ENCODE results near the gene TPCN1.

The TPCN1 gene

GRCh38 chr12:113241191-113242025 is 20.1 kb downstream of the TPCN1 start:
- peak; percentile 91 for DNase-seq (ENCODE audit: low read depth)

GRCh38 chr12:113242026-113242418 is 20.8 kb downstream of the TPCN1 start:
- no peak for DNase-seq (ENCODE audit: low read depth)

- DNase-seq (ENCODE audit: low read depth), result no peak
Observed at GRCh38 chr12:113242560-113242959, 21.3 kb downstream of the TPCN1 start.

- peak; percentile 59 for DNase-seq (ENCODE audit: low read depth)
Observed at GRCh38 chr12:113244047-113244460, 22.8 kb downstream of the TPCN1 start.

DNA sequence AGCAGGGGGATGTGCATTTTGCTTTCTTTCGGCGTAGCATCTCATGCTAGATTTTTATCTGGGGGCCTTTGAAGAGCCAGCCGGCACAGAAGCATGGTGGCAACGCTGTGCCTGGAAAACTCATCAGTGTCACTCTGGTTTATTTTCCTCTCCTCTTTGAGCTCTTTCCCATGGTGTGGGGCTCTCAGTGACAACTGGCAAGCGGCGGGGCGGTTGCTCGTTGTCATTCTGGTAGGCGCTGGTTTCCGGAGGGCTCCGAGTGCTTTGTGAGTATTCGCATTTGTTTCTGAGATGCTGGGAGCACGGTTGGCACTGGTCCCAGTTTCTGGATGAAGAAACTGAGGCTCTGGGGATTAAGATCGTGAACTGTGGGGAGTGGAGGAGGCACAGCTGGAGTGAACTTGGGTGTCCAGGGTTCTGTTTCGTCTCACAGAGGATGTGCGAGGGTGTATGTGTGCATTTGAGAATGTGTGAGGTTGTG is 23.3 kb downstream of the TPCN1 start:
- no peak for DNase-seq (ENCODE audit: low read depth)

DNA sequence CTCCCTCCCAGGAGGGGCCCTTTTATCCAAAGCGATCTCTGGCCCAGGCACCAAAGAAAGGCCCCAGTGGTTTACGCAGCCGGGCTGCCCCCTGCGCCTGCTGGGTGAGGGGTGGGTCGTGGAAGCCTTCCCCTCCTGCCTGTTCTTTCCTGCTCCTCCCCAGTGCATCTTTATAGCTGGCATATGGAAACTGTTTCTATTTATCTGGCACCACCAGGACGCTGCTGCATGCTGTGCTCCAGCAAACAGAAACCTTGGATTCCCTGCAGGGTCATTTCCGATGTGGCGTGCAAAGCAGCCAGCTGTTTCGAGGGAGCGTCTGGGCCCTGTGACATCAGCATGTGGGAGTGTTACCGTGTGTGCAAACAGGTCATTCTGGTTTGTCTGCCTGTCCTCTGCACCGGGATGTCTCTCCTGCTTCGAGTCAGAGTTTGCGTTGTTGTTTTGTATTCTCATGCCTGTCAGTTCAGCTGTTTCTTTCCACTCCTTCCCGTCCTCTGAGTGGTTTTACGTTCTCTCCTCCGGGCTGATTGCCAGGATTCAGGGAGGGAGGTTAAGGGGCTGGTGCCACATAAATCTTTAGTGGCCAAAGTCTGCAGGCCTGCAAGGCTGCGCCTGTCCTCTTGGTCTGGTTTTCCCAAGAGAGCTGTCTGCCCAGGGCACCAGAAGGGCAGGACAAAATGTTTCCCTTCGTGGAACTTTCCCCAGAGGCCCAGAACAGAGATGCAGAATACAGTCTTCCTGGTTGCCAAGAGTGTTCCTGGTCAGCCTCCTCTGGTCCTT is 24.6 kb downstream of the TPCN1 start:
- peak; percentile 86 for DNase-seq (ENCODE audit: low read depth)

- no peak for DNase-seq (ENCODE audit: low read depth)
Observed at GRCh38 chr12:113246478-113247122, 25.3 kb downstream of the TPCN1 start.

DNA sequence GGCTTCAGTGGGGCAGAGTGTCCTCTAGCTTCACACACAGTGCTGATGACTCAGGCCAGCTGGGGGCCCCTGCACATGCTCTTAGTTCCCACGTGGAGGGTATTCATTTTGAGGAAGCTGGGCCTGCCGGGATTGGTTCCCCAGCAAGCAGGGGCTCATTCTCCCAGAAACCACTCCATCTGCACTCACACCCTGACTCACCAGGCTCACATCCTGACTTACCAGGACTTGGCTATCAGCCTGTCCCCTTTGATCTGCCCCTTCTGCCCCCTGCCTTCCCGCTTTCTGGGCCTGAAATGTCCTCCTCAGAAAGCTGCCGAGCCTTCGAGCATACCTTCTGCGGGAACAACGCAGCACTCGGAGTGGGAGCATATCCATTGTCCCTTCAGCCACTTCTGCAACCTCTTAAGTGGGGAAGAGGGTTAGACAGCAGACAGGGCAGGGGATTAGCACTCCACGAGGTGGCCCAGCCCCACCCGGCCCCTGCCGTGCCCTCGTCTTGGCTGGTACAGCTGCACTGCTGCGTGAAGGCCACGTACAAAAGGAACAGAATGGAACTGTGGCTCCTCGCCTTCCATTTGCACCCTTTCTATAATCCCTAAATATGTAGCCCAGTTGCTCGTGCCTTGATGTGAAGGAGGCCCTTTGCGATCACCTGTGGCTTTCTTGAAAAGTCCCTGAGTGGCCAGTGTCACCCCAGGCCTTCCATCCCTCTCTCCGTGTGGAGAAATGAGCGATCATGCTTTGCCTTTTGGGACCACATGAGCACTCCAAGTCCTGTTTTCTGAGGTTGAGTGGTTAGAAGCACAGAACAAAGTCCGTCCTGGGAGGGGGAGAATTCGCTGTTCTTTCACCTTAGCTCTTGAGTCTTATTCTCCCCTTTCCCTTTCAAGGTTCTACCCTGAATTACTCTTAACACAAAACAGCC is 26.1 kb downstream of the TPCN1 start:
- DNase-seq (ENCODE audit: low read depth), result no peak

- DNase-seq (ENCODE audit: low read depth), result no peak
Observed at GRCh38 chr12:113248051-113248825, 27.0 kb downstream of the TPCN1 start.

- DNase-seq (ENCODE audit: low read depth), result no peak
Observed at GRCh38 chr12:113248842-113249435, 27.7 kb downstream of the TPCN1 start.

DNA sequence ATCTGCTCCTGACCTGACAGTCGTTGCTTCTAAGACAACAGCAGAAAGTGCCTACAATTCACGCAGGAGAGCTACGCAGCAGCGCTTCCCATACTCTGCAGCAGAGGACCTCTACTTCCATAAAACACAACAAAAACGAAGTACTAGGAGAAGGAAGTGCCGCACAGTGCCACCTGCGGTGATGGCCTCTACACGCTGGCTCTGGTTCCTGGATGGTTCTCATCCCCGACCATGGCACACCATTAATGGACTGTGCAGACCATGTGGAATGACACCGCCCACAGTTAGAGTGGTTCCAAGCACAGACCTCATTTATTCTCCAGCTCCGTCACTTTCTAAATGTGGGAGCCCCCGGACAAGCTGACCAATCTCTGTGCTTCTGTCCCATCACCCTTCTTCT is 28.3 kb downstream of the TPCN1 start:
- no peak for DNase-seq (ENCODE audit: low read depth)

- DNase-seq (ENCODE audit: low read depth), result no peak
Observed at GRCh38 chr12:113250045-113250444, 28.8 kb downstream of the TPCN1 start.

DNA sequence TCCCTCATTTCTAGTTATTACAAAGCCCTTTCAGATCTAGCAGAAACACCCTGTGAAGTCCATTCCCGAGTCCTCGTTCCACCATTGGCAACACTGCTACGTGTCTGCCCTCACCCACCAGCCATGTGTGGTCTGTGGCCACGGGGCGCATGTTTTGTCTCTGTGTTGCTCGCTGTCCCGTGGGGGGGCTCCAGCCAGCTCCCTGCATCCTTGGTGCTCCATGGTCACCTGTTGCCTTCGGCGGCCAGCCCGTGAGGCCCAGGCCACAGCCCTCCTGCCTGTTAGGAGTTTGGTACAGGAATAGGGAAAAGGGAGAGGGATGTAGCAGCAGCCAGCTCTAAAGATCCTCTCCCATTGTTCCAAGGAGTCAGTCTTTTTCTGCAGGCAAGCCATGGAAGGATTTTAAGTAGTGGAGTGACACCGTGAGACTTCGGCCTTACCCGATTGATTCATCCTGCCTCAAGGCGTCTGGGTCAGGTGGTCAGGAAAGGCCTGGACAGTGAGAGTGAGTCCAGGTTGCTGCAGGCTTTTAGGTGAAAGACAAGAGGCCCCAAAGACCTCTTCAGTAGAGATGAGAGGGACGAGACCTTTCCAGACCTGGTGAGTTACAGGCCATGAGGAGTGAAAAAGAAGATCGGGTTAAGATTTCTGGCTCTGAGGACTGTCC is 30.3 kb downstream of the TPCN1 start:
- no peak for DNase-seq (ENCODE audit: low read depth)

- no peak for DNase-seq (ENCODE audit: low read depth)
Observed at GRCh38 chr12:113252494-113252893, 31.2 kb downstream of the TPCN1 start.

- no peak for DNase-seq (ENCODE audit: low read depth)
Observed at GRCh38 chr12:113253532-113254285, 32.4 kb downstream of the TPCN1 start.

DNA sequence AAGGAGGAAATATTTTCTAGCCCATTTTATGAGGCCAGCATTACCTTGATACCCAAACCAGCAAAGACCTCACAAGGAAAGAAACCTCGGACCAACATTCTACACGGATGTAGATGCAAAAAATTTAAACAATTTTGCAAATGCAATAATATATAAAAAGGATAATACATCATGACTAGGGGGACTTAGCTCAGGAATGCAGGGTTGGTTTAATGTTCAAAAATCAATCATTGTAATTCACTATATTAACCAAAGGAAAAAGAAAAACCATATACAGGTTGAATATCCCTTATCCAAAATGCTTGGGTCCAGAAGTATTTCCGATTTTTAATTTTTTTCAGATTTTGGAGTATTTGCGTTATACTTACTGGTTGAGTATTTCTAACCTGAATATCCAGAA is 33.0 kb downstream of the TPCN1 start:
- no peak for DNase-seq (ENCODE audit: low read depth)

GRCh38 chr12:113257564-113257963 is 36.3 kb downstream of the TPCN1 start:
- no peak for DNase-seq (ENCODE audit: low read depth)

GRCh38 chr12:113260127-113260526 is 38.9 kb downstream of the TPCN1 start:
- no peak for DNase-seq (ENCODE audit: low read depth)
